ENCODE data around the gene ARHGEF11. TPM values are rescaled to one million over a fixed set of nuclear protein-coding genes. Genes with fewer than 3 reads are reported as not detected.

The ARHGEF11 gene
- total RNA-seq, 2 donors from 2014 or later: 1.0 to 2.5 TPM

DNA sequence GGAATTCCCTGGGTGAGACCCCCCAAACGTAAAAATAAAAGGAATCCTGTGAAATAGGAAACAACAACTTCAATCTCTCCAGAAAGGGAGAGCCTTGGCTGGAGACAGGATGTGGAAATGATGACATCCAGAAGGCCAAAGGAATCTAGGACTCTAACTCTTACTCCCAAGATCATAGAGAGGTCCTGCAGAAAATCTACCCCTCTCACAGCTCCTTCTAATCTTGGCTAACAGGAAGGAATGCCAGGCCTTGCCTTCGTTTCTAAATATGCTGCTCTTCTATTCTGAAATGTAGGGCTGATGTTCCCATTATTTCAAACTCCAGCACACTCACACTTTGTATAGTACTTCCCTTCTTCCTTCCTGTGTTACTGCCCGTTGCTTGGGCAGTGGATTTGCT lies 40.7 kb downstream of the ARHGEF11 start:
- H3K4me3 Mint-ChIP-seq: no peak overlapping the region

DNA sequence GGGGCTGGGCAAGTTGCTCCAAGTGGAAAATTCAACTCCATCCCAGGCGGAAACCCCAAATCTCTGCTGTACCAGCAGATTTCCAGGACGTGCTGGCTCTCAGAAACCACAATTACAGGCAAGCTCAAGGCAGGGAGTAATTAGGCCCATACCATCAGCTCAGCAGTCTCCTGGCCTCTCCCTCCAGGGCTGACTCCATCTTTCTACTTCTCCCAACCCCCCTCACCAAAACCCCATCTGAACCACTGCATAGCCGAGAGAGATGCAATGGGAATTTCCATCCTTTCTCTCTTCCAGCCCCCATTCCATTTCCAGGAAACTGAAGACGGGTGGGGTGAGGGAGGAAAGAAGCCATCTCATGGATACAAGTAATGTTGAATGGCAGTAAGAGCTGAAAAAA lies 41.2 kb downstream of the ARHGEF11 start:
- H3K27me3 Mint-ChIP-seq: peaks cover 18 to 36% of the 10 kb centered on the region in 2 donors
- ATAC-seq: no peak
- H3K4me1 Mint-ChIP-seq (ENCODE audit: low read depth in 2 of 2): no peaks in the 10 kb centered on the region

More for the DNA sequence above, 40.7 kb downstream of the ARHGEF11 start:
- H3K27ac Mint-ChIP-seq: no peak overlapping the region
- no peaks in the 10 kb centered on the region for H3K36me3 Mint-ChIP-seq
- peaks cover 20 to 36% of the 10 kb centered on the region in 2 donors for H3K27me3 Mint-ChIP-seq
- DNase-seq (ENCODE audit: low spot score) (no peak), ATAC-seq (no peak)
- no peaks in the 10 kb centered on the region for H3K9me3 Mint-ChIP-seq
- no peaks in the 10 kb centered on the region for H3K4me1 Mint-ChIP-seq (ENCODE audit: low read depth in 2 of 2)

DNA sequence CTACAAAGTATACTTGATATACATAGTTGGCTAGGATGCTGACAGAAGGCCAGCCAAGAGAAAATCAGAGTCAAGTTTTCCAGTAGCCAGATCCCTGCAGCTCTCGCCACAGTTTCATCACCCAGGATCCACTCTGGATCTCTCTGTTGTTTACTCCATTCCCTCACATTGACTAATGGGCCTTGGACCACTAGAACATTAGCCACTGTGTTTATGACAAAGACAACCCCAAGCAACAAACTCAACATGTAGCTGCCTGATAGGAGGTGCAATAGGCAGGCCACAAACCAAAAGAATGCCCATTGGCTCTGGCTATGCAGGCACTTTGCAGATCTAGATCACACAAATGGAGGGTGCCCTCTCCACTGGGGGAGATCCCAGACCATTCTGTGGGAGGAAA lies 44.2 kb downstream of the ARHGEF11 start:
- H3K27me3 Mint-ChIP-seq: peaks cover 23 to 32% of the 10 kb centered on the region in 2 donors
- ATAC-seq: no peak

More for the DNA sequence above, 41.2 kb downstream of the ARHGEF11 start:
- Mint-ChIP-seq H3K27ac (no peak overlapping the region), H3K4me3 (no peak overlapping the region), H3K9me3 (no peaks in the 10 kb centered on the region), H3K36me3 (no peaks in the 10 kb centered on the region)
- no peak for DNase-seq (ENCODE audit: low spot score)

DNA sequence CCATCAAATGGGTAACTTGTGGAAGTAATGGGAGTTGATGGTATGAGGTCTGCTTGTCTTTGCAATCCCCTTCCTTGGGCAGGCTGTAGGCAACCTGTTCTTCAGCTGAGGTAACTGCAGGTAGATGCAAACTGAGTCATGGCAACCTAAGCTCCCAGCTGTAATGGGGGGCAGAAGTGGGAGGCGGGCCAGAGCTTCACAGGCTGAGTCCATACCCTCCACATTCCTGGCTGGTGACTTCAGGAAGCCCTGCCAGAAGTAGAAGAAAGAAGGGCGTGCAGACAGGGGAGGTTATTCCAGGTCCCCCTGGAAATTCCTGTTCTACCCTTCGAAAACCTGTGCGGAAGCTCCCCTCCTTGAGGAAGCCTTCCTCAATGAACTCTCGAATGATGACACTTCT lies 44.9 kb downstream of the ARHGEF11 start:
- no peak for ATAC-seq
- H3K4me1 Mint-ChIP-seq (ENCODE audit: low read depth in 2 of 2): no peaks in the 10 kb centered on the region
- H3K9me3 Mint-ChIP-seq: no peaks in the 10 kb centered on the region
- DNase-seq (ENCODE audit: low spot score): no peak
- no peak overlapping the region for H3K27ac Mint-ChIP-seq
- peaks cover 23 to 36% of the 10 kb centered on the region in 2 donors for H3K27me3 Mint-ChIP-seq
- H3K36me3 Mint-ChIP-seq: no peaks in the 10 kb centered on the region
- no peak overlapping the region for H3K4me3 Mint-ChIP-seq

More for the DNA sequence above, 44.2 kb downstream of the ARHGEF11 start:
- Mint-ChIP-seq H3K36me3 (no peaks in the 10 kb centered on the region), H3K9me3 (no peaks in the 10 kb centered on the region), H3K4me1 (ENCODE audit: low read depth in 2 of 2) (no peaks in the 10 kb centered on the region), H3K4me3 (no peak overlapping the region), H3K27ac (no peak overlapping the region)
- no peak for DNase-seq (ENCODE audit: low spot score)

DNA sequence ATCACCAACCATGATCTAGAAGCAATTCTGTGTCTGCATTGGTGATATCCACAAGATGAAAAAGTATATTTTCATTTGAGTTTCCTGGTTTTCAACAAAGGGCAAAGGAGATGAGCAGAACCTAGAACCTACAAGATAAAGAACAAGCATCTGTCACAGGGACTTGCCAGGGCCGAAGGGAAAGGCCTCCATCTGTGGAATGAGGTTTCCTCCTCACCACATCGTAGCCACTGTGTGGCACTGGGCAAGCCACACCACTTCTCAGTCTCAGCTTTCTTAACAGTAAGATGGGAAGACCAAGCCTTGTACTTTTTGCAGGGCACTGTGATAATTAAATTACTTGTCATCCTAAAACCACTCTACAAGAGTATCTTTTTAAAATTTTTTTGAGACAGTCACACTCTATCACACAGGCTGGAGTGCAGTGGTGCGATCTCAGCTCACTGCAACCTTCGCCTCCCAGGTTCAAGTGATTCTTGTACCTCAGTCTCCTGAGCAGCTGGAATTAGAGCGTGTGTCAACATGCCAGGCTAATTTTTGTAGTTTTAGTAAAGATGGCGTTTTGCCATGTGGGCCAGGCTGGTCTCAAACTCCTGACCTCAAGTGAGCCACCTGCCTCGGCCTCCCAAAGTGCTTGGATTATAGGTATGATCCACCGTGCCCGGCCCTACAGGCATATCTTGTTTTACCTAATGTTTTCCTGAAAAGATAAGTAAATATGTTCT lies 45.8 kb downstream of the ARHGEF11 start:
- DNase-seq (ENCODE audit: low spot score) (no peak), ATAC-seq (no peak)
- H3K9me3 Mint-ChIP-seq: no peaks in the 10 kb centered on the region
- H3K4me1 Mint-ChIP-seq (ENCODE audit: low read depth in 2 of 2): no peaks in the 10 kb centered on the region
- H3K36me3 Mint-ChIP-seq: no peaks in the 10 kb centered on the region
- no peak overlapping the region for H3K4me3 Mint-ChIP-seq
- H3K27me3 Mint-ChIP-seq: peaks cover 23 to 35% of the 10 kb centered on the region in 2 donors
- H3K27ac Mint-ChIP-seq: no peak overlapping the region

DNA sequence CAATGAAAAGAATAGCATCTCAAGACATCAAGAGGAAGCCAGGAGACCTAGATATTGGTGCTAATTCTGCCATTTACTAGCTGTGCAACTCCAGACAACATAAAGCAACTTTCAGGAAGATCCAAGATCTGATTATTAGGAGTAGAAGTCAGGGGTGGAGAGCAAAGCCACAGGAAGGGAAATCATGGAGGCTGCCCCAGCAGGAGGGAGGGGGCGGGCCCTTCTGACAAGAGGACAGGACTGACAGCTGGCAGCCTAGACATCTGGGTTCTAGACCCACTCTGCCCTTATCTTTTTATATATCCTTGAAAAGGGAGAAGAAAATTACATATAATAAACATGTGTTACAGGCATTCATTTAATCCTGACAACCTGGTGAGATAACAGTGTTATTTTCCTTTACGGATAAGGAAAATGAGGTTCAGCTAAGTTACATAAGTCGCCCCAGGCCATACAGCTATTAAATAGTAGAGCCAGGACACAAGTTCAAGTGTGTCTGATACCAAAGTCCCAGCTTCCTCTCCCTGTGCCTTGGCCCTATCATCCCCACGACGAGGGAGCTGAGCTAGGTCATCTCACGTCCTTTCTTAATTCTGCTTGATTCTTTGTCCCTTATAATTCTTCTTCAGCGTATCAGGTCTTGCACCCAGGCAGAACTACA lies 46.6 kb downstream of the ARHGEF11 start:
- Mint-ChIP-seq H3K27ac (no peak overlapping the region), H3K4me3 (no peak overlapping the region), H3K36me3 (no peaks in the 10 kb centered on the region), H3K27me3 (peaks cover 23 to 43% of the 10 kb centered on the region in 2 donors), H3K4me1 (ENCODE audit: low read depth in 2 of 2) (no peaks in the 10 kb centered on the region), H3K9me3 (no peaks in the 10 kb centered on the region)
- no peak for DNase-seq (ENCODE audit: low spot score)
- ATAC-seq: no peak

DNA sequence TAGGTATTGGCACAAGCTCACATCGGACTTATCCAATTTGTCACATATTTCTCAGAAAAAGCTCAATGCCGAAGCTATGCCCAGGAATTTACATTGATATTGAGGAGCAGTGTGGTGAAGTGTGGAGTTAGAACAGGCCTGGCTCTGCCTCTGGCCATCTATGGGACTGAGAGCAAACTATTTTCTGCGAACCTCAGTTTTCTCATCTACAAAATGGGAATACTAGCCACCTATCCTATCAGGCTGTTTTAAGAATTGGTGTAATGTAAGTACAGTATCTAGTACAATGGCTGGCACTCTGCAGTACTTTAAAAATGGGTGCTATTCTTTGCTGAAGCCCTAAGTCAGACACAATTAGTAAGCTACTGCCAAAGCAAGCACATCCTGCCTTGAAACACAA lies 47.2 kb downstream of the ARHGEF11 start:
- Mint-ChIP-seq H3K27ac (no peak overlapping the region), H3K4me1 (ENCODE audit: low read depth in 2 of 2) (no peaks in the 10 kb centered on the region), H3K36me3 (no peaks in the 10 kb centered on the region), H3K9me3 (no peaks in the 10 kb centered on the region), H3K27me3 (peaks cover 23 to 43% of the 10 kb centered on the region in 2 donors), H3K4me3 (no peak overlapping the region)
- DNase-seq (ENCODE audit: low spot score) (no peak), ATAC-seq (no peak)

DNA sequence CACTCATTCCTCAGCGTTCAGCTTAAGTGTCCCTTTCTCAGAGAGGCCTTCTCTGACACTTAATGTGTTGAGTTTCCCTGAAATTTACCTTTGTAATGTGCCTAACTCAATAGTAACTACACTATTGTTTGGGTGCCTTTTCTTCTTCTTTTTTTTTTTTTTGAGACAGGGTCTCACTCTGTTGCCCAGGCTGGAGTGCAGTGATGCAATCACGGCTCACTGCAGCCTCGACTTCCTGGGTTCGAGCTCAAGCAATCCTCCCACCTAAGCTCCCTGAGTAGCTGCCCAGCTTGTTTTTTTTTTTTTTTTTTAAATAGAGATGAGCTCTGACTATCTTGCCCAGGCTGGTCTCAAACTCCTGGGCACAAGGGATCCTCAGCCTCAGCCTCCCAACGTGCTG lies 50.1 kb downstream of the ARHGEF11 start:
- H3K36me3 Mint-ChIP-seq: no peaks in the 10 kb centered on the region
- peaks cover 25 to 47% of the 10 kb centered on the region in 2 donors for H3K27me3 Mint-ChIP-seq
- no peaks in the 10 kb centered on the region for H3K4me1 Mint-ChIP-seq (ENCODE audit: low read depth in 2 of 2)
- no peak overlapping the region for H3K4me3 Mint-ChIP-seq
- ATAC-seq (no peak), DNase-seq (ENCODE audit: low spot score) (no peak)
- H3K9me3 Mint-ChIP-seq: no peaks in the 10 kb centered on the region
- H3K27ac Mint-ChIP-seq: no peak overlapping the region

DNA sequence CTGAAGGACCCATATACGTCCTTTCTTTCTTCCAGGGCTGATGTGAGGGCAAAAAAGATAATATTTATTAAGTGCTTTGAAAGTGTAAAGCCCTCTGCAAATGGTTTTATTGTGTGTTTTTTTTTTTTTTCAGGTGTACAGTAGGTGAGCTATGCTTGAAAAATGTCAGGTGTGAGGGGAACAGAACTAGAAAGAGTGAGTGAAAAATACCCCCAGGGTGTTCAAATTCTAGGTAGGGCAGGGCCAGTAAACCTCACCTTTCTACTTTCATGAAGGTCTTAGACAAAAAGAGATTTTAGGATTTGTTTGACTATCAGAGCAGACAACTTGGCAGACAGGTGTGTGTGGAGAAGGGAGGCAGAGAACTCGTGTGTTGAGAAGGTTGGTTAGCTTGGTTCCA lies 51.3 kb downstream of the ARHGEF11 start:
- Mint-ChIP-seq H3K27ac (no peak overlapping the region), H3K9me3 (no peaks in the 10 kb centered on the region), H3K36me3 (no peaks in the 10 kb centered on the region), H3K27me3 (peaks cover 33 to 53% of the 10 kb centered on the region in 2 donors), H3K4me3 (no peak overlapping the region), H3K4me1 (ENCODE audit: low read depth in 2 of 2) (no peaks in the 10 kb centered on the region)
- ATAC-seq: no peak
- no peak for DNase-seq (ENCODE audit: low spot score)

DNA sequence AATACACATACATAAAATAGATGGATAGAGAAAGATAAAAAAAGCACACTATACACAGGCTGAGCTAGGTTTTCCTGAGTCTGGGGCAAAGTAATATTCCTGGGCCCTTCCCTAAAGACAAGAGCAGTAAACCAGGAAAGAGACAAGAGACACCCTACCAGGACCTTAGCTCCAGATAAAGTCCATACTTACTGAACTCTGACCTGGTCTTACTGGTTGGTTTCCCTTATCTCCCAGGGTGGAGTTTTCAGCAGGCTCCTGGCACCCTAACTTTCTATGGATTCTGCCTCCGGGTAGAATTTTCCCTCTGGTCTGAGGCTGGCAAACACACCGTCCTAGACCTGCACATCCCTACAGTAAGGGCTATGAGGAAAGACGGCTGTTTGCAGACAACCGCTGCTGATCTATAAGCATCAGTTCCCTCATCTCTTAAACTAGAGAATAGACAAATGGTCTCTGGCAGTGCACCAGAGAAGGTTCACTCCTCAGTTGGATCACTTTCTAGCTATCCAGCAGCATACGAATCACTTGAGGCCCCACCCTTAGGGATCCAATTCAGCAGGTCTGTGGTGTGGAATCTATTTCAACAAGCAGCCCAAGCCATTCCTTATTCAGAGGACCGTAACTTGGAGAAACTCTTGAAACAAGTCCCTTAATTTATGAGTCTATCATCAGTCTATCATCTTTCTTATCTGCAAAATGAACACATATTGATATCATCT lies 52.0 kb downstream of the ARHGEF11 start:
- Mint-ChIP-seq H3K27me3 (peaks cover 32 to 52% of the 10 kb centered on the region in 2 donors), H3K27ac (no peak overlapping the region), H3K4me3 (no peak overlapping the region), H3K9me3 (no peaks in the 10 kb centered on the region), H3K36me3 (no peaks in the 10 kb centered on the region), H3K4me1 (ENCODE audit: low read depth in 2 of 2) (no peaks in the 10 kb centered on the region)
- DNase-seq (ENCODE audit: low spot score) (no peak), ATAC-seq (no peak)

DNA sequence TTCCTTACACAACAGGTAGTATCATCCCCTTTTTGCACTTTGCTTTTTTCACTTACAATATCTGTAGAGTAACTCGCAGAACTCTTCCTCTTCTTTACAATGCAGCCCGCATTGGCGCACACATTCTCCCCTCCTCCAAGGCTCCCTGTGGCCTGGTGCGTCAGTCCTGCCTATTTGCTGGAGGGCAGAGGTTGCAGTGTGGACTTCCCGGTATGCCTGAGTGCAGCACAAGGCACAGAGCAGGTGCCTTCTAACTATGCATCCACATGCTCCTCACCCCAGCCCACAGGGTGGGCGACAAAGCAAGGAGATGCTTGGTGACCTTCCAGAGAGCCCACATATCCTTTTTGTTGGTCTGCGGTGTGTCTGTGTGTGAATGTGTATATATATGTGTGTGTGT lies 53.3 kb downstream of the ARHGEF11 start:
- Mint-ChIP-seq H3K9me3 (no peaks in the 10 kb centered on the region), H3K27ac (no peak overlapping the region), H3K27me3 (peaks cover 27 to 44% of the 10 kb centered on the region in 2 donors), H3K4me3 (no peak overlapping the region), H3K36me3 (no peaks in the 10 kb centered on the region), H3K4me1 (ENCODE audit: low read depth in 2 of 2) (no peaks in the 10 kb centered on the region)
- ATAC-seq (no peak), DNase-seq (ENCODE audit: low spot score) (no peak)

DNA sequence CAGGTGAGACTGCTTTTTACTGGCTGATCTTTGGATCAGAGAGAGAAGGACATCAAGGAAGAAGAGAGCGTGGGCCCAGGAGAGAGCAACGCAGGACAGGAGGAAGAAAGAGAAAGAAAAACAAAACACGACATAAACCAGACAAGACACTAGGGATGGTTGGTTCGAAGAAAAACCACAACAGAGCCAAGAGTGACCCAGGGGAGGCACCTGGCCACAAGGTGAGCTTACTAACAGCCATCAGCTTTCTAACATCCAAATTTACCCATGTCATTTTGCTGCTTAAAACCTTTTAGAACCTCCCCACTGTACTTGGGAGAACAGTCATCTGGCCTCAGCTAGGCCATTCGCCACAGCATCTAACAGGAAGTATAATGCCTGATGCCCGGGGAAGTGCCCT lies 57.8 kb downstream of the ARHGEF11 start:
- H3K27ac Mint-ChIP-seq: no peak overlapping the region
- no peaks in the 10 kb centered on the region for H3K9me3 Mint-ChIP-seq
- H3K27me3 Mint-ChIP-seq: peaks cover 22 to 35% of the 10 kb centered on the region in 2 donors
- no peak for ATAC-seq
- no peak for DNase-seq (ENCODE audit: low spot score)
- no peak overlapping the region for H3K4me3 Mint-ChIP-seq
- no peaks in the 10 kb centered on the region for H3K4me1 Mint-ChIP-seq (ENCODE audit: low read depth in 2 of 2)
- H3K36me3 Mint-ChIP-seq: no peaks in the 10 kb centered on the region

DNA sequence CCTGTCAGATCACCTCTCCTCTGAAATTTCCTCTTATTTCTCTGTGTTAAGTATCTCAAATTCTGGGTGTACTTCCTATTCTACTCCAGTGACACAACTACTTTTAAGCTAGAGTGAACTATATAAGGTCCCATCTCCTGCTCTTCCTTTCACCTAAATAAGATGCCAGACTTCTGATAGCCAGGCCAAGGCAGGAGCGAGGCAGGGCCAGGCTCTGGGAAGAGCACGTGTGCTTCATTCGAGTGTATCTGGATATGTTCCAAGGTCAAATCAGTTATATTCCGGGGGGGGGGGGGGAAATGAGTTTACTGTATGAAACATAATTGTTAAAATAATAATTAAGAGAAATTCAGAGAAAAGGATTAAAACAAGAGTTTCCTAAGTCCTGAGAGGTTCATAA lies 65.0 kb downstream of the ARHGEF11 start:
- Mint-ChIP-seq H3K4me3 (no peak overlapping the region), H3K27me3 (peaks cover 39 to 50% of the 10 kb centered on the region in 2 donors), H3K27ac (no peak overlapping the region), H3K9me3 (no peaks in the 10 kb centered on the region), H3K36me3 (no peaks in the 10 kb centered on the region), H3K4me1 (ENCODE audit: low read depth in 2 of 2) (no peaks in the 10 kb centered on the region)
- ATAC-seq: no peak
- no peak for DNase-seq (ENCODE audit: low spot score)

DNA sequence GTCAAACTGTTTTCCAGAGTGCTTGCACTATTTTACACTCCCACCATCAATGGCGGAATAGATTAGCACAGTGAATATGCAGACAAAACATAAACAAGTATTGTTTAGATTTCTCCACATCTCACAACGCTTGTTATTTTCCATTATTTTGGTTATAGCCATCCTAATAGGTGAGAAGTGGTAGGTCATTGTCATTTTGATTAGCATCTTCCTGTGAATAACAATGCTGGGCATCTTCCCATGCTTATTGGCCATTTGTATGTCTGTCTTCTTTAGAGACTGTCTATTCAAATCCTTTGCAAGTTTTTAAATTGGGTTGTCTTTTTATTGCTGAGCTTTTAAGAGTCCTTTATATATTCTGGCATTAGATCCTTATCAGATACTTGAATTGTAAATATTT lies 70.5 kb downstream of the ARHGEF11 start:
- Mint-ChIP-seq H3K4me3 (no peak overlapping the region), H3K27me3 (peaks cover 36 to 51% of the 10 kb centered on the region in 2 donors), H3K36me3 (no peaks in the 10 kb centered on the region), H3K27ac (no peak overlapping the region), H3K9me3 (no peaks in the 10 kb centered on the region), H3K4me1 (ENCODE audit: low read depth in 2 of 2) (no peaks in the 10 kb centered on the region)
- DNase-seq (ENCODE audit: low spot score) (no peak), ATAC-seq (no peak)

Data from natural killer cell treated with Interleukin-12 subunit alpha and Interleukin-12 subunit beta and Interleukin-15 and Interleukin-18, amount 100 ng/mL, for 72 hours (primary cell).